GM19035 (cell line): ENCODE results near the gene OTOP2.
"Not testable (repeated sequence)": the region's sequence is repeated elsewhere in the genome, so short reads cannot be mapped to it uniquely, and the experiment has no call there.

Experiments
- ATAC-seq: cut with Tn5 transposase; IDR thresholded peaks from one replicate; pipeline ENCODE4 v1.9.1; 2021; ENCODE audit not compliant: unreplicated experiment

Gene OTOP2

DNA sequence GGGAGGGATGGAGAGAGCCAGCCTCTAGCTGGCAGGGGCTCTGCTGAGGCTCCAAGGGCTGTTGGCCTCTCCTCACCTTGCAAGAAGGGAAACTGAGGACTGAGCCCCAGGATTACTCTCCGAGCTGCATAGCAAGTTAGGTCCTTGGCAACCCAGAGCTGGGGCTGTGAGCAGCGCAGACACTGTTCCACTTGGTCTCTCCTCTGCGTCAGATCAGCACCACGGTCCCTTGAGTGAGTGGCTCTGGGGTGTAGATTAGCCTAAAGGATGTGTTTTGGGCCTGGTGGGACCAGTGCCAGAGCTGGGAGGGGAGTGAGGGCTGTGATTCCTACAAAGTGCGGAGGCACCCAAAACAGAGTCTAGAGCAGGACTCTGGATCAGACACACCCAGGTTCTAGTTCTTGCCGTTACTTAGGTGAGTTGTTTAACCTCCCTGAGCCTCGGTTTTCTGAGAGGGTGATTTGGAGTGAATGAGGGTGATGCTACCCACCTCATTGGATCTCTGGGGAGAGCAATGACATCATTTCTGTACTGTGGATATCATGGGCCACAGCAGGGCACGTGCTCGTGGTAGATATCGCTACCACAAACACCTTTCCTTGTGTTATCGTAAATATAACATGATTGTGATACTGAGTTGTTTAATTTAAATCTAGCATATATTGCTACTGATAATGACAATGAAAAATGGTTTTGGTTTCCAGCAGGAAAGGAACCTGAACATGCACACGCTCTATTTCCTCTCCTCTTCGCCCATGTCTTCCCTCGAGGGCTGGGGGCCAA, 22.5 kb upstream of the OTOP2 start:
- no peak for ATAC-seq

DNA sequence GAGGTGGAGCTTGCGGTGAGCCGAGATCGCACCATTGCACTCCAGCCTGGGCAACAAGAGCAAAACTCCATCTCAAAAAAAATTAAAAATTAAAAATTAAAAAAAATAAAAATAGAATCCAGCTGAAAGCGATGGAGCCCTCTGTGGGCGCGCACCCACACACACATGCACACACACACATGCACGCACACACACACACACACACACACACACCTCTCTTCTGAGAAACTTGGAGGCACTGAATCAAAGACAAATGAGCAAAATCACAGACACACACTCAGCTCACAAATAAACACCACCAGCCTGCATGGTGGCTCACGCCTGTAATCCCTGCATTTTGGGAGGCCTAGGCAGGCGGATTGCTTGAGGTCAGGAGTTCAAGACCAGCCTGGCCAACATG, 21.0 kb upstream of the OTOP2 start:
- no peak for ATAC-seq

DNA sequence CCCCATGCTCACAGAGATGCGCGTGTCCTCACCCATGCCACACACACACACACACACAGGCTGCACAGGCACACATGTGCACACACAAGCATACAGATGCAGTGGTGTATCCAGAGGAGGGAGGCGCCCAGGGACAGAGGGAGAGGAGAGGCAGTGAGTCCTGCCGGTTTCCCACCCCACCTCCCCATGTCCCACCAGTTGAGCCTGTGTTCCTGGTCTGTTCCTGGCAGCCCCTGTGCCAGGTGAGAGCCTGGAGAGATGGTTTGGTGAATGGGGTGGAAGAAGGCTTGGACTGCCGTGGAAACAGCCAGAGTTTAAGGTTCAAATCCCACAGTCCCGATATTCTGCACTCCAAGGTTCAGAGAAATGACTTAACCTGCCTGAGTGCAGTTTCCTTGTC, 20.4 kb upstream of the OTOP2 start:
- ATAC-seq, result no peak

DNA sequence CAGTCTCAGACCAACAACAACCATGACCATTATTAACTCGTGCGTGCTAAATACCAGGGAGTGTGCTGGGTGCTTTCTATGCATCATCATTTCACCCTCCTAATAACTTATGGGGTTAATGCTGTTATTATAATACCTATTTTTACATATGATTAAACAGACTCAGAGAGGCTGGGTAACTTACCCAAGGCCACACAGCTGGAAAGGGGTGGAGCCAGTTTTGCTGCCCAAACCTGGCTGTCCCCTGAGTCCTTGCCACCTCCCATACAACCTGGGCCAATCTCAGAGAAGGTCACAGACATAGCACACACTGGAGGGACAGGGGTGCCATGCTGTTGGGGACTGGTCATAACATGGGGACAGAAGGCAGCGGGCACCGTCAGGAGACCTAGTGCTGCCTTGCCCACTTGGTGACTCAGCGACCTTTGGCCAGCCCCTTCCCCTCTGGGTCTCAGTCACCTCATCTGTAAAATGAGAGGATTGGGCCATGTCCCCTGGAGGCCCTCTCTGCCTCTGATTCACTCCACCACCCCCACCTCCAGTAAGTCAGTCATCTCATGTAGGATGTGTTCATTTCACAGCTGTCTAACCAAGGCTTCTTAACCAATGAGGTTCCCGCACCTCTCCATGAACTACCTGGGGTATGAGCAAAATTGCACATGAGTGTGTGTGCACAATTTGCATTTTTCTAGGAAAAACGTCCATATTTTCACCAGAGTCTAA, 19.2 kb upstream of the OTOP2 start:
- no peak for ATAC-seq

DNA sequence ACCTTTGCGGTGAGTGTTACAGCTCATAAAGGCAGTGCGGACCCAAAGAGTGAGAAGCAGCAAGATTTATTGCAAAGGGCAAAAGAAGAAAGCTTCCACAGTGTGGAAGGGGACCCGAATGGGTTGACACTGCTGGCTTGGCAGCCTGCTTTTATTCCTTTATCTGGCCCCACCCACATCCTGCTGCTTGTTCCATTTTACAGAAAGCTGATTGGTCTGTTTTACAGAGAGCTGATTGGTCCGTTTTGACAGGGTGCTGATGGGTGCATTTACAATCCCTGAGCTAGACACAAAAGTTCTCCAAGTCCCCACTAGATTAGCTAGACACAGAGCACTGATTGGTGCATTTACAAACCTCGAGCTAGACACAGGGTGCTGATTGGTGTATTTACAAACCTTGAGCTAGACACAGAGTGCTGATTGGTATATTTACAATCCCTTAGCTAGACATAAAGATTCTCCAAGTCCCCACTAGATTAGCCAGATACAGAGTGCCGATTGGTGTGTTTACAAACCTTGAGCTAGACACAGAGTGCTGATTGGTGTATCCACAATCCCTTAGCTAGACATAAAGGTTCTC, 17.8 kb upstream of the OTOP2 start:
- not testable (repeated sequence) for ATAC-seq

DNA sequence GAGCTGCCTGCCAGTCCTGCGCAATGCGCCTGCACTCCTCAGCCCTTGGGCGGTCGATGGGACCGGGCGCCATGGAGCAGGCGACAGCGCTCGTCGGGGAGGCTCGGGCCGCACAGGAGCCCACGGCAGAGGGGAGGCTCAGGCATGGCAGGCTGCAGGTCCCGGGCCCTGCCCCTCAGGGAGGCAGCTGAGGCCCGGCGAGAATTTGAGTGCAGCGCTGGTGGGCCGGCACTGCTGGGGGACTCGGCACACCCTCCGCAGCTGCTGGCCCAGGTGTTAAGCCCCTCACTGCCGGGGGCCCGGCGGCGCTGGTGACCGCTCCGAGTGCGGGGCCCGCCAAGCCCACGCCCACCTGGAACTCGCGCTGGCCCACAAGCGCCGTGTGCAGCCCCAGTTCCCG, 17.1 kb upstream of the OTOP2 start:
- no peak for ATAC-seq

DNA sequence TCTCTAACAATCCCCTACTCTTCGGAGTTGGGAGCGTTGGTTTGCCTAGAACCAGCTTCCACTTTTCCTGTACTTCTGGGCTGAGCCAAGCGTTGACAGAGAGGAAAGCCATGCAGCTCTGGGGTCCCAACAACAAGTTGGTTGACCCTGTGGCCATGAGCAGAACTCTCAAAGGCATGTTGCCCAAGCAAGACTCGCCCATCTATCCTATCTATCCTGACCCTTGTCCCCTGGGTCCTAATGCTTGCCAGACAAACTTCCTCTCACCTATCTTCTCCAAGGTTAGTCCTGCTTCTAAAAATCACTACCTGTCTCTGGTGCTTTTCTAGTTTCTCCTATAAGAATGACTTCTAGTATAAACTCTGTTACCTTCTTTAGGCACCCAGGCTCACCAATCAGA, 15.0 kb upstream of the OTOP2 start:
- ATAC-seq, result not testable (repeated sequence)

DNA sequence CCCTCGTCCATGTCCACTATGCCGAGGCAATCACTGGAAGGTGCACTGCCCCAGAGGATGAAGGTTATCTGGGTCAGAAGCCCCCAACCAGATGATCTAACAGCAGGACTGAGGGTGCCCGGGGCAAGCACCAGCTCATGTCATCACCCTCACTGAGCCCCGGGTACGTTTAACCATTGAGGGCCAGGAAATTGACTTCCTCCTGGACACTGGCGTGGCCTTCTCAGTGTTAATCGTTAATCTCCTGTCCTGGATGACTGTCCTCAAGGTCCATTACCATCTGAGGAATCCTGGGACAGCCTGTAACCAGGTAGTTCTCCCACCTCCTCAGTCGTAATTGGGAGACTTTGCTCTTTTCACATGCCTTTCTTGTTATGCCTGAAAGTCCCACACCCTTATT, 12.7 kb upstream of the OTOP2 start:
- ATAC-seq, result not testable (repeated sequence)

DNA sequence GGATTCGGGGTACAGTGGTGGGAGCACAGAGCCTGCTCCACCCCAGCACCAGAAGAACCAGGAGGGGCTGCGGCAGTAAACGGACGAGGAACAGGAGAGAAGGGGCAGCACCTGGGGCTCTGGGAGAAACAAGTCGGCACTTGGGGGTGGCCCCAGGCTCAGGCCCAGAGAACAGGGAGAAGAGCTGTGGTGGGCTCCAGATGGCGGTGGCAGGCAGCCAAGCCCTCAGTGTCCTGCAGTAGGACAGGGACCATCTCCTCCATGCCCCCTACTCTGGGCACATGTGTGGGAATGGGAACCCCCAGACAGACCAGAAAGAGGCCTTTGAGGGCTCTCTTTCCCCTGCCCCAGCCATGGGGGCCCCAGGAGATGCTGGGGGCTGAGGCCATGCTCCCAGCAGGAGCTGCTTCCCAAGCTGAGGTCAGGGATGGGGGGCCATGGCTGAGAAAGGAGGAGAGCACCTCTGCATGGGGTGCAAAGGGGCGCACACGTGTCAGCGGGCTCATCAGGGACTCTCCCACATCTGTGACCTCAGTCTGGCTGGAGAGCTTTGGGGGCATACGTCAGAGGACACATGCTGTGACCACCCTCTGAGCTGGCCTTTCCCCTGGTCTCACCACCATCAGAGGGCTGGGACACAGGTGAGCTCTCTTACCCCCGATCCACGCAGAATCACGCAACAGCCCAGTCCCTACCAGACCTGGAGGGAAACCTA, 7.8 kb upstream of the OTOP2 start:
- ATAC-seq, result no peak

DNA sequence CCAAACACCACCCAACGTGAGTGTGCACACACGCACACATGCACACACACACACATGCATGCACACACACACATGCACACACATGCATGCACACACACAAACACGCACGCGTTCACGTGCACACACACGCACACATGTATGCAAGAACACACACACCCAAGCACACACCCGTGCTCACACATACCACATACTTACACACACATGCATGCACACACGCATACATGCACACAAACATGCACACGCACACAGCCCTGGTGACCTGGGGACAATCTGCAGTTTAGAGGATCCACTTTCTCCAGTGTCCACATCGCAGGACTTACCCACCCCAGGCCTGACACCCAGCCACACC, 7.2 kb upstream of the OTOP2 start:
- no peak for ATAC-seq

DNA sequence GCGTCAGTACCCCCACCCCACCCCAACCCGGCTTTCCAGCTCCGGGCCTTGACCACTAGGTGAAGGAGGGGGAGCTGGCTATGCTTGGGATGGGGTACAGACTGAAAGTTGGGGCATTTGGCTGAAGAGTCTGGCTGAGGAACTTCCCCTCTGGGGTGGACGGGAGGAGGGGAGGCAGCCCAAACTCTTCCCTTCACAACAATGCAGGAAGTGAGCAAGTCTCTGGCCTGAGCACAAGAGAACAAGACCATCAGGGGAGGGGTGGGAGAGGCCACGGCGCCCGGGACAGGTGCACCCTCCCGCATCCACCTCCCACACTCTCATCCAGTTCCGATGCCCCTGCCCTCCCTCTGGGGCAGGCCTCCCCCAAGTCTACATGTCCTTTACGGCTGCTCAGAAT, 6.6 kb upstream of the OTOP2 start:
- no peak for ATAC-seq

DNA sequence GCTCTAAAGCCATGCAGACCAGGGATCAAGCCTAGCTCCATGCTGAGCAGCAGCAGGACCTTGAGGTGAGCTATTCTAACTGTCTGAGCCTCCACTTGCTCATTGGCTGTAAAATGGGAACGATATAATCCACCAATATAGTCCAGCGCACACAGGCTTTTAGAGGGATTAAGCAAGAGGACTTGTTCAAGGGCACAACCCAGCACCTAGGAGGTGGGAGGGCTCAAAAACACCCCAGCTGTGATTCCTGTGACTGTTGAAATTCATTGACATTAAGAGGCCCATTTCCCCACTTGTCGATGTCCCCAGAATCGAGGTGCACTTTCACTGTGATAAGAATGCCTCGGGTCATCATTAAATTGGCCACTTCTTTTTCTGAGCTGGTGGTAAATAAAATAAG, 5.2 kb upstream of the OTOP2 start:
- ATAC-seq, result no peak

DNA sequence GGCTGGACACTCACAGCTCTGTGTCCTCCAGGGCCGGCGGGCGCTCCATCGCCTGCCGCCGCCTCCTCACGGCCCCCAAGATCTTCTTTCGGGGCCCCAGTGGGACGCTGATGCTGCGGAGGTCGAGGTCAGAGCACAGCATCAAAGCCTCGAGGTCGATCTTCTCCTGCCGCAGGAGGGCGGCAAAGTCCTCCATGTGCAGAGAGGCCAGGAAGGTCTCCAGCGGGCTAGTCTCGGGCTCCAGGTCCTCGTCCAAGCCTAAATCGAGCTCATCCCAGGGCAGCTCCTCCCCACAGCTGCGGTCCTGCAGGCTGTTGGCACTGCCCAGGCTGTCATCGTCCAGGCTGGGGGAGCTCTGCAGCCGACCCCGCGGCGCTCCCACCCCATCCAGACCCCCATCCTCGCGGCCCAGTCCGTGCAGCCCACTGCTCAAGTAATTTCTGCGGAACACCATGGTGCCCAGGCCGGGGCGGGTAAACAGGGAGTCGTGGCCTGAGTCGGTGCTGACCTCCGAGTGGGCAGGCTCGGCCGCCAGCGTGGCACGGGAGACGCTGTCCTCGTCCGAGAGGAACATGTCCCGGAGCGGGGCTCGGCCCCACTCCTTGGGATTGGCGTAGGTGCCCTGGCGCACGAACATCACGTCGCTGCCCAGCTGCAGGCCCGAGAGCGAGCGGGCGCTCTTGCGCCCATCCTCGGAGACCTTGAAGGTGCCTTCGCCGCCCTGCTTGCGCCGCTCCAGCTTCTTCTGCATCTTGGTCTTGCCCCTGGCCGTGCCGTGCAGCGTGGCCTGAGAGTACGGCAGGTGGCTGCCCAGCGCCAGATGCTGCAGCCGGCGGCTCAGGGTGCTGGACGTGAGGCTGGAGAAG, 4.4 kb upstream of the OTOP2 start:
- ATAC-seq, result no peak

DNA sequence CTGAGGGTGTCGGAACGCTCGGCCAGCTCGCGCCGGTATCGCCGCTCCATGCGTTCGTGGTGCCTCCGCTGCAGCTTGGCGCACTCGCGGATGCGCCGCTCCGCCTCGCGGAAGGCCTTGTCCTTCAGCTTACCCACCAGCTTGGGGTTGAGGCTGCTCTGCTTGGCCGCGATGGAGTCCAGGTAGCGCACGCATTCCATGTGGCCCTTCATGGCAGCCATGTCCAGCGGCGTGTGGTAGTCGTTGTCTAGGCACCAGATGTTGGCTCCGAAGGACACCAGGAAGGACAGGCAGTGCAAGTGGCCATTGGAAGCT, 3.8 kb upstream of the OTOP2 start:
- no peak for ATAC-seq

DNA sequence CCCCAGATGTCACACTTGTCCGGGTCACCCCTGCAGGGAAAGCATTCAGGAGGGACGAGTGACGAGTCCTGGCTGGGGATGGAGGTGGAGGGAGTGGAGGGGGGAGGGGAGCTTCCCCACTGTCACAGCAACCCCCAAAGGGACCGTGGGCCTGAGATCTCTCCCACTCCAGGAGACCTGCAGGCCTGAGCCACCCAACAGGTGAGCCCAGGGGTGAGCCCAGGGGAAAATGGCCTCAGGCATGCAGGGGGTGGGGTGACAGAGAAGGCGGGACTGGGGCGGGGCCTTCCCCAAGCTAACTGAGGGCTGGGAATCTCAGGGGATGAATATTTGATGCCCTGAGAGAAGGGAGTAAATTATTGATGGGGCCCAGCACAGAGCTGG, 3.4 kb upstream of the OTOP2 start:
- ATAC-seq, result no peak

DNA sequence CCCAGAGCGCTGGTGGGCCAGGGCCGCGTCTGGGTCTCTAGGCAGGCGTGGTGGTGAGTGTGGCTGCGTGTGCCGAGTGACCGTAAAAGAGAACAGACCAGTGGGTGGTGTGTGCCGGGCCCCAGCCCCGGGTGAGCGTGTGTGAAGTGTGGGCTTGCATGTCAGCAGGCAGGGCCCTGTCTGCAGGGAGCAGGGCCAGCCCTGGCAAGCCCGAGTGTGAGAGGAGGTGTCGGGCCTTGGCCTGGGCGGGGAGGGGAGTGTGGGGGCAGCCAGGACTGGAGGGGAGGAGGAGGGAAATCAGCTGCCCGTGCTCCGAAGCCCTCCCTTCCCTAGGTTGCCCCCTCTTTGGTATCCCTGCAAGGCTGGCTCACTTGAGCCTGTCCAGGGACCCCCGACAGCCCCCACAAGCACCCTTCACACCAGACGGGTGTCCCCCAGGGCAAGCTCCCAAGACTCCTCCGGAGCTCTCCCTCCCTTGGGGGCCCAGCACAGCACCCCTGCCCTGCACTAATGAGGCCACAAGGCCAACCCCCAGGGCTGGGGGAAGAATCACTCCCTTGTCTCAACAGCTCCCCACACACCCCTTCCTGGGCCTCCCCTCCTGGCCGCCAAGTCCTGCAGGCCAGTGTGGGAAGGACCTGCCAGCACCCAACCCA, 2.9 kb upstream of the OTOP2 start:
- no peak for ATAC-seq

DNA sequence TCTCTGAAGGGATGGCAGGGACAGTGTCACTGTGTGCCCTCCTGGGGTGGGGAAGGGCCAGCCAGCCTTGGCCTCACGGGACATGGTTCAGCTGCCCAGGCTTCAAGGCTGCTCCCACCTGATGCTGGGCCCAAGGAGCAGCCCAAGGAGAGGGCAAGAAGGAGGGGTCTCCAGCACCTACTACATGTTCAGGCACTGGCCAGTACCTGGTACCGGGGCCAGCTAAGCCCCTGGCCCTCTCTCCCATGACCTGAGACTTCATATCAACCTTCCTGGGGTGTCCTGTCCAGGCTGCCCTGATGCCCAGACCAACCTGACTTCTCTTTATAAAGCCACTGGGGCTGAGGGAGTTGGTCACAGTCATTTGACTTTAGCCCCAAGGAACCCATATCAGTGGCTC, 2.3 kb upstream of the OTOP2 start:
- ATAC-seq, result no peak

DNA sequence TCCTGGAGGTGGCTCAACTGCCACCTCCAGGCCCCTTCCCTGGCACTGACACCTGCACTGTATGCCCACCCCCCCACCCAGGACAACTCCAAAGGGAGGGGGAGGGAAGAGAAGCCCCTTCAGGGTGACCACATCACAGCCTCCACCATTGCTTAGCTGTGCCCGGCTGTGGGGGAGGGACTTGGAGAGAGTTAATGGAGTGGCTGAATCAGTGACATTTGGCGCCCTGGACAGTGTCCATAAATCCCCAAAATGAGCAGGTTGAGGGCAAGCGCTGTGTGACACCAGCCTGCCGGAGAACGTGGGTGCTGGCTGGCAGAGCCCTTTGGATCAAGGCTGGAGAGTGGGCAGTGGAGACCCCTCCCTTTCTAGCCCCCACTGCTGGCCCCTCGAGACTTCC, 1.9 kb upstream of the OTOP2 start:
- no peak for ATAC-seq

DNA sequence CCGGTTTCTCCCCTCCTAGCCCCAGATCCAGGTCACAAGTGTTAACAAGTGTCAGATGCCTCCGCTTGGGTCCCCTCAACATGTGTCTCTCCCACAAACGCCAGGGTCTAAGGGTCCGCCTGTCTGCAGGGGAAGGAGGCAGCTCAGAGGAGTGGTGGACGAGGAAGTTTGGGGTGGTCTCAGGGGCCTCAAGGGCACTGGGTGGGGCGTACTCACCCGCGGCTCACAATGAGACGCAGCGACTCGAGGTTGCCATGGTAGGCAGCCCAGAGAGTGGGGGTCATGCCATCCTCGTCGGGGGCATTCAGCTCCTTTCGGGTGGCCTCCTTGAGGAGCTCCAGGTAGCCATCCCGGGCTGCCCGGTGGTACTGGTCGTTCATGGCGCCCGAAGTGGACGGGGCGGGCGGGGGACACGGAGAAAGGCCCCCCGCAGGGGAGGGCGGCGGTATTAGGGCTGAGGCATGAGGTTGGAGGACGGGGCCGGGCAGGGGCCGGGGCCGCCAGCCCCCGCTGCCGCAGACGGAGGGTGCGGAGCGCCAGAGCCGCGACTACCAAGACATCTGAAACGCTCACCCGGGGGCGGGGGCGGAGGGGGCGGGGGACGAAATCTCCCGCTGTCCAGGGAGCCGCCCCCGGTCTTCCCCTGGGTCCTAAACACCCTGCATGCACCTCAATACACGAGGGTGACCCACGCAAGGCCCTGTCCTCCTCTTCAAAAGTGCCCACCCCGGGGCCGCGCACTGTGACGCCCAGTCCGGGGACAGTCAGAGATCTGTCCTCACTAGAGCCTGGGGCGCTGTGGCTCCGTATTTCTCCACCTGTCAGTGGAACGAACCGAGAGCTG, 1.2 kb upstream of the OTOP2 start, which contains the start of gene USH1G:
Gene USH1G, minus strand, starts transcription at position 562 of the 844 bp plus-strand sequence. Its CDS starts 182 bp downstream, at position 380.
- no peak for ATAC-seq
